Measurements from ENCODE around the gene KCNMA1. TPM values are rescaled to one million over a fixed set of nuclear protein-coding genes. Genes with fewer than 3 reads are reported as not detected.

KCNMA1 gene
- total RNA-seq, 4 donors from 2014 or later: 146 to 300 (median 265) TPM

DNA sequence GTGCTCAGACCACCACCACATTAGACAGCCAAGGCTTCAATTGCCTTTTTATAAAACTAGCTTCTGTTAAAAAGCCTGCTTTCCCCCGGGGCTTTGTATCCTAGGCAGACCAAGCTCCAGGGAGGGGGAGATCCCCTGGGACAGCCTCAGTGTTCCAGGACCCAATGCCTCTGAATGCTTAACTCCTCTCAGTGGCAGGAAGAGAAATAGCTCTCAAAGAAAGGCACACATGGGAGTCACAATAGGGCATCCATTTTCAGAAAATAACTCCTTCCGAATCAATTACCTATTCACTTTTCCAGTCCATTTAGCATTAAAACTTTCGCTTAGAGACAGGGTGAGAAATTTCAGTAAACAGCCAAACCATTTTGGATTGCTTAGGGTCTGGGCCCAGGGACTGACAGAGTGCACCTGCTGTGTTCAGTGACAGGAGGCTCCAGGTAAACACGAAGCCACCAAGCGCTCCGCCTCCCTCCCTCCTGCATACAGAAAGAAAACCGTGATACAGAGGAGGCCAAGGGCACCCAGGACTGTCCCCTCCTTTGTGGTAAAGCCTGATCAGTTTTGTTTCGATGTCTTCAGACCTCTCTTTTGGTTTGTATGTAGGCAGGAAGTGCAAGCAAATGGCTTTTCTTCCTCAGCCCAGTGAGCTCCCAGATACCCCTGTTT lies 599.7 kb downstream of the KCNMA1 start:
- WGBS: 80% methylated on average over 8 of the region's 8 CpGs
- no peak overlapping the region for H3K4me3 ChIP-seq

DNA sequence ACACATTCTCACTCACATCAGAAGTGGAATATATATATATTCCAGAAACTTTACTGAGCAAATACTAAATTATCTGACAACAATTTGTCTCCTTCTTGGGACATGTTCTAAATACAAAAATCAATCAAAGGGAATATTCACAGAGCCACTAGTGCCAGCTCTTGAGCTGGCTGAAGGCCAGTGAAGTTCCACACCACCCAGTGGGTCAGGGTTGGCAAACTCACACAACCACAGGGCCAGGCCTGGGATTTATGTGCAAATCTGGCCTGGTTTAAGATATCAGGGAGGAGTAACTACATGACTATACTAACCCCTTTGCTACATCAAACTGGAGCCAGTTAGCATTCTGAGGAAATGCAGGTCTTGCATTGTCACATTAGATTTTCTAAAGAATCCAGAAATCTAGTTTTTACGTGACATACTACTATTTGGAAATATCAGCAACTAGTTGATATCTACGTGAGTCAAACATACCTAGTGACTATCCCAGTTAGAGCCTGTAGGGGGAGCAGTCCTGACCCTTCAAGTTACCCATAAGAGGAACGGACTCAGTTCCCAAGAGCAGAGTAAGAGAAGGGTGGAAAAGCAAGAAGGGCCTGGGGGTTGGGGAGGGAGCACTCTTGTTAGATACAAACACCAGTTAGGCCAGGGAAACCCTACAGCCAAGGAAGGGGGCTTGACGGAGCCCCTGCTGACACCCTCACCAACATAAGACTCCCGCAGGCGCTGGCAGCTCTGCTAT lies 600.4 kb downstream of the KCNMA1 start:
- H3K9me3 ChIP-seq: no peaks in the 10 kb centered on the region
- intact Hi-C loops (cut with DNase I): no loop called here
- no peak for DNase-seq (ENCODE audit: extremely low spot score)
- peaks cover 0 to 17% (median 14%) of the 10 kb centered on the region in 4 donors for H3K4me1 ChIP-seq
- H3K27me3 ChIP-seq: no peaks in the 10 kb centered on the region
- H3K36me3 ChIP-seq: peaks cover 0 to 12% (median 5%) of the 10 kb centered on the region in 4 donors
- H3K4me3 ChIP-seq: no peak overlapping the region
- no peak overlapping the region for H3K27ac ChIP-seq (replicated peaks in 1 of 4)
- TF ChIP-seq POLR2AphosphoS5 (IDR thresholded peaks at IDR 0.05): no peak
- TF ChIP-seq, protein P1, sequence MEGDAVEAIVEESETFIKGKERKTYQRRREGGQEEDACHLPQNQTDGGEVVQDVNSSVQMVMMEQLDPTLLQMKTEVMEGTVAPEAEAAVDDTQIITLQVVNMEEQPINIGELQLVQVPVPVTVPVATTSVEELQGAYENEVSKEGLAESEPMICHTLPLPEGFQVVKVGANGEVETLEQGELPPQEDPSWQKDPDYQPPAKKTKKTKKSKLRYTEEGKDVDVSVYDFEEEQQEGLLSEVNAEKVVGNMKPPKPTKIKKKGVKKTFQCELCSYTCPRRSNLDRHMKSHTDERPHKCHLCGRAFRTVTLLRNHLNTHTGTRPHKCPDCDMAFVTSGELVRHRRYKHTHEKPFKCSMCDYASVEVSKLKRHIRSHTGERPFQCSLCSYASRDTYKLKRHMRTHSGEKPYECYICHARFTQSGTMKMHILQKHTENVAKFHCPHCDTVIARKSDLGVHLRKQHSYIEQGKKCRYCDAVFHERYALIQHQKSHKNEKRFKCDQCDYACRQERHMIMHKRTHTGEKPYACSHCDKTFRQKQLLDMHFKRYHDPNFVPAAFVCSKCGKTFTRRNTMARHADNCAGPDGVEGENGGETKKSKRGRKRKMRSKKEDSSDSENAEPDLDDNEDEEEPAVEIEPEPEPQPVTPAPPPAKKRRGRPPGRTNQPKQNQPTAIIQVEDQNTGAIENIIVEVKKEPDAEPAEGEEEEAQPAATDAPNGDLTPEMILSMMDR (IDR thresholded peaks at IDR 0.05): peak in 2 of 3 experiments; percentile 15 to 46
- 84% methylated on average over 6 of the region's 6 CpGs for WGBS

More for the DNA sequence above, 599.7 kb downstream of the KCNMA1 start:
- Histone ChIP-seq H3K36me3 (peaks cover 0 to 12% (median 5%) of the 10 kb centered on the region in 4 donors), H3K4me1 (peaks cover 0 to 17% (median 14%) of the 10 kb centered on the region in 4 donors), H3K9me3 (no peaks in the 10 kb centered on the region), H3K27me3 (no peaks in the 10 kb centered on the region), H3K27ac (replicated peaks in 1 of 4) (no peak overlapping the region)
- intact Hi-C loops (cut with DNase I): no loop called here
- TF ChIP-seq POLR2AphosphoS5 (IDR thresholded peaks at IDR 0.05): no peak
- TF ChIP-seq, protein P1 (IDR thresholded peaks at IDR 0.05): no peak
- no peak for TF ChIP-seq POLR2A (IDR thresholded peaks at IDR 0.05; ENCODE audit: low read depth)
- no peak for TF ChIP-seq EP300 (IDR thresholded peaks at IDR 0.05)
- DNase-seq (ENCODE audit: extremely low spot score): peak; percentile 68

DNA sequence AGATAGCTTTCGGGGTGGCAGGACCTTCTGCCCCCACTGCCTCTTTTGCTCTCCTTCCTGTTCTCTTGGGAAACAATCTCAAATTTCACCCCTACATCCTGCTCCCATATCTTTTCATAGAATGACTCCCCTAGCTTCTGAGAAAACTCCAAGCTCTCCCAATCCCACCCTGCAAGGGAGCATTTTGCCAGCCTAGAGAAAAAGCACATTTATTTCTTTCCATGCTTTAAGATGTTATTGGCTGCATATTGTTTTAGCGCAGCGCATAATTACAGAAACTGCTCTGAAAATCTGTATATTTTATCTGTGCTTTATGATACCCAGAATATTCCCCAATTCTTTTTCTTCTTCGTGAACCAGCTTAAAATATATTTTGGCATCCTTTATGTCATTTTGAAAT lies 601.3 kb downstream of the KCNMA1 start:
- DNase-seq (ENCODE audit: extremely low spot score): peak; percentile 74
- Histone ChIP-seq H3K4me3 (no peak overlapping the region), H3K4me1 (peaks cover 0 to 14% (median 12%) of the 10 kb centered on the region in 4 donors), H3K27ac (replicated peaks in 1 of 4) (no peak overlapping the region), H3K27me3 (no peaks in the 10 kb centered on the region), H3K9me3 (no peaks in the 10 kb centered on the region), H3K36me3 (peaks cover 0 to 12% (median 5%) of the 10 kb centered on the region in 4 donors)
- intact Hi-C loops (cut with DNase I): no loop called here
- no peak for TF ChIP-seq EP300 (IDR thresholded peaks at IDR 0.05)
- TF ChIP-seq POLR2AphosphoS5 (IDR thresholded peaks at IDR 0.05): no peak
- TF ChIP-seq, protein P1 (IDR thresholded peaks at IDR 0.05): no peak
- no peak for TF ChIP-seq POLR2A (IDR thresholded peaks at IDR 0.05; ENCODE audit: low read depth)
- WGBS: 96% methylated on average over 4 of the region's 4 CpGs

DNA sequence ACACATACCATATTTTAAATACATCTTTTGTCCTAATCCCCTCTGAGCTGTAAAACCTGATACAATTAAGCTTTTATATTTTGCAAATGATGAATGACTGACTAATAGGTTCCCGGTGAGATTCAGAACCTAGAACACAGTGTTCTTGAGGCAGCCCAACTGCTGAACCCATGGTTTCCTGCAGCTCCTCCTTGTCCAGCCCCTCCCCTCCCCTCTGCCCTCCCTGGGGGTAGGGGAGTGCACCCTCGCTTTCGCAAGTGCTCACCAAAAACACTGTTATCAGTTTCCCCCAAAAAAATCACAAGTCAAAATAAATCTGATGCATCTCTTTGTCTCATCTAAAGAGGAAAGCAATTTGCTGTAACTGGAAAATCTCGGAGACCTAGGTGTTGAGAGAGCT lies 602.8 kb downstream of the KCNMA1 start:
- peaks cover 0 to 12% (median 5%) of the 10 kb centered on the region in 4 donors for H3K36me3 ChIP-seq
- H3K4me3 ChIP-seq: no peak overlapping the region
- TF ChIP-seq POLR2AphosphoS5 (IDR thresholded peaks at IDR 0.05) (no peak), EP300 (IDR thresholded peaks at IDR 0.05) (no peak), POLR2A (IDR thresholded peaks at IDR 0.05; ENCODE audit: low read depth) (no peak)
- TF ChIP-seq, protein P1 (IDR thresholded peaks at IDR 0.05): no peak
- no peaks in the 10 kb centered on the region for H3K27me3 ChIP-seq
- peak; percentile 86 for DNase-seq (ENCODE audit: extremely low spot score)
- 88% methylated on average over 4 of the region's 4 CpGs for WGBS
- H3K4me1 ChIP-seq: peaks cover 0 to 14% (median 12%) of the 10 kb centered on the region in 4 donors
- no peak overlapping the region for H3K27ac ChIP-seq (replicated peaks in 1 of 4)
- H3K9me3 ChIP-seq: no peaks in the 10 kb centered on the region
- intact Hi-C loops (cut with DNase I): loop anchor here (5.0 kb wide), 1 partner anchor 613 kb away; no protein-coding TSS in a partner anchor
